Stimulated activated naive CD4-positive, alpha-beta T cell (primary cell): ENCODE results near the gene MTCL3.
"Not testable (repeated sequence)": the region's sequence is repeated elsewhere in the genome, so short reads cannot be mapped to it uniquely, and the experiment has no call there.

Experiments
- DNase-seq, 6 experiments: peaks; one replicate each; lab custom pipeline; 2025; lab: John Stamatoyannopoulos, UW

MTCL3 gene

DNA sequence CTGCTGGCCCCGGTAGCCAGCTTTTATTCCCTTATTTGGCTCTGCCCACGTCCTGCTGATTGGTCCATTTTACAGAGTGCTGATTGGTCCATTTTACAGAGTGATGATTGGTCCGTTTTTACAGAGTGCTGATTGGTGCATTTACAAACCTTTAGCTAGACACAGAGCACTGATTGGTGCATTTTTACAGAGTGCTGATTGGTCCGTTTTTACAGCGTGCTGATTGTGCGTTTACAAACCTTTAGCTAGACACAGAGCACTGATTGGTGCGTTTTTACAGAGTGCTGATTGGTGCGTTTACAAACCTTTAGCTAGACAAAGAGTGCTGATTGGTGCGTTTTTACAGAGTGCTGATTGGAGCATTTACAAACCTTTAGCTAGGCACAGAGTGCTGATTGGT is 90.6 kb downstream of the MTCL3 start:
- not testable (repeated sequence) for DNase-seq

DNA sequence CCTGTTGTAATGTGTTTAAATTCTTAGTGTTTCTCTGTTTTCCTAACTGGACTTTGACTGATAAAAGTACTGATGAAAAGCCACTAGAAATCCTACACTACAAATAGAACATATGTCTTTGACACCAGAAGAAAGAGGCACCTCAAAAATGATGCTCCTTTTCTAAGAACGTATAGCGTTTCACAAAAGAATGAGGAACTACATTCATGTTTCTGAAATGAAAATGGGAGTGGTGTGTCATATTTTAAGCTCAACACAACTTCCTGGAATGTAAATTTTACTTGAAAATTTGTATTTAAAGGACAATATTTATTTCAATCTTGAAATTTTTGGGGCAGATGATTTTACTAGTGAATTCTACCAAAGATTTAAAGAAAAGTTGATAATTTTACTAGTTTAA is 95.2 kb downstream of the MTCL3 start:
- no peak for DNase-seq
